H1 (cell line): ENCODE results near the gene PLCB2. TPM values are rescaled to one million over a fixed set of nuclear protein-coding genes. Genes with fewer than 3 reads are reported as not detected.

Experiments used
- CTCF ChIA-PET: fragments of 300-600 bp; sonication (Branson Sonifier 250); formaldehyde crosslinking; loops from one replicate; lab custom pipeline; 2021; ENCODE audit not compliant: partially characterized antibody; lab: Charles Lee
- POLR2A ChIA-PET: fragments of 300-600 bp; sonication (Branson Sonifier 250); formaldehyde crosslinking; loops from one replicate; lab custom pipeline; 2021; ENCODE audit warnings: inconsistent platforms; ENCODE audit not compliant: partially characterized antibody; lab: Charles Lee
- DNase-seq, 2 experiments: peaks; one replicate each; pipeline versions ENCODE4 v3.0.0 to v3.0.0-alpha.2; 2010 to 2022; ENCODE audit warnings: low spot score in 2 of 2, low read depth in 1 of 2, mixed read lengths in 1 of 2
- FAIRE-seq: peaks from 2 replicates; lab custom pipeline; 2011; peaks lifted over from hg19 to GRCh38; lab: Jason Lieb, UNC
- H2AFZ ChIP-seq: 2 replicates; pipeline ENCODE4 v1.8.1; 2012; ENCODE audit warnings: low read length, inconsistent platforms
- H2AK5ac ChIP-seq: 2 replicates; pipeline ENCODE4 v1.6.1; 2013; ENCODE audit warnings: low read depth, low read length
- H2BK120ac ChIP-seq: replicated peaks from 2 replicates; pipeline ENCODE3; 2013; ENCODE audit warnings: low read depth, low read length, inconsistent platforms
- H2BK12ac ChIP-seq: 2 replicates; pipeline ENCODE4 v1.6.1; 2013; ENCODE audit warnings: low read depth, low read length
- H2BK15ac ChIP-seq: 2 replicates; pipeline ENCODE4 v1.6.1; 2013; ENCODE audit warnings: low read length
- H2BK20ac ChIP-seq: 2 replicates; pipeline ENCODE4 v1.6.1; 2013; ENCODE audit warnings: low read length
- H2BK5ac ChIP-seq: 2 replicates; pipeline ENCODE4 v1.6.1; 2013; ENCODE audit warnings: low read depth, low read length
- H3K14ac ChIP-seq: 2 replicates; pipeline ENCODE4 v1.6.1; 2013; ENCODE audit warnings: inconsistent platforms; ENCODE audit not compliant: insufficient read length
- H3K18ac ChIP-seq: 2 replicates; pipeline ENCODE4 v1.6.1; 2013; ENCODE audit warnings: low read length; ENCODE audit errors: extremely low read depth
- H3K23ac ChIP-seq: 2 replicates; pipeline ENCODE4 v1.6.1; 2013; ENCODE audit warnings: inconsistent platforms; ENCODE audit not compliant: insufficient read length
- H3K23me2 ChIP-seq: 2 replicates; pipeline ENCODE4 v1.6.1; 2013; ENCODE audit warnings: low read depth, low read length
- H3K27ac ChIP-seq: 2 replicates; pipeline ENCODE4 v1.6.1; 2011; ENCODE audit warnings: low read depth, low read length, inconsistent platforms
- H3K27me3 ChIP-seq, 4 experiments: replicated peaks in 1 of 4; 1 replicate in 1 of 4; 2 replicates in 3 of 4; pipeline versions ENCODE4 v1.6.1 to v1.8.1; 2011 to 2013; ENCODE audit warnings: low read length in 3 of 4, mild to moderate bottlenecking in 3 of 4, inconsistent platforms in 2 of 4, mixed read lengths in 2 of 4, moderate library complexity in 1 of 4; ENCODE audit not compliant: control insufficient read depth in 3 of 4, insufficient read depth in 3 of 4; ENCODE audit errors: extremely low read depth in 1 of 4
- H3K36me3 ChIP-seq, 4 experiments: 2 replicates each; pipeline versions ENCODE4 v1.6.1 to v1.8.1; 2011 to 2013; ENCODE audit warnings: mild to moderate bottlenecking in 4 of 4, low read length in 3 of 4, moderate library complexity in 2 of 4, control low read depth in 1 of 4, inconsistent platforms in 1 of 4; ENCODE audit not compliant: insufficient read depth in 4 of 4, control insufficient read depth in 2 of 4
- H3K4ac ChIP-seq: replicated peaks from 2 replicates; pipeline ENCODE3; 2013; ENCODE audit warnings: low read length, low read depth, mixed read lengths, inconsistent platforms; ENCODE audit not compliant: insufficient read length
- H3K4me1 ChIP-seq, 4 experiments: replicated peaks in 1 of 4; 1 replicate in 1 of 4; 2 replicates in 3 of 4; pipeline versions ENCODE4 v1.6.1 to v1.8.1; 2011 to 2013; ENCODE audit warnings: low read length in 3 of 4, inconsistent platforms in 2 of 4, mixed read lengths in 1 of 4; ENCODE audit not compliant: insufficient read depth in 4 of 4, control insufficient read depth in 3 of 4
- H3K4me2 ChIP-seq, 2 experiments: 2 replicates each; pipeline versions ENCODE4 v1.6.1 to v1.8.1; 2011 to 2013; ENCODE audit warnings: low read depth in 2 of 2, low read length in 2 of 2, control low read depth in 1 of 2, inconsistent platforms in 1 of 2, mild to moderate bottlenecking in 1 of 2; ENCODE audit not compliant: insufficient read depth in 1 of 2
- H3K4me3 ChIP-seq, 4 experiments: fragments of 200-600, 300-600 bp in 1 of 4; sonication (generic), shearing (Covaris generic), sonication (Bioruptor Twin) in 1 of 4; 2 replicates each; pipeline versions ENCODE4 v1.5.1 to v1.8.1; 2011 to 2016; ENCODE audit warnings: low read length in 4 of 4, low read depth in 3 of 4, control low read depth in 2 of 4, inconsistent platforms in 2 of 4, mild to moderate bottlenecking in 2 of 4, mixed read lengths in 1 of 4, moderate library complexity in 1 of 4; ENCODE audit not compliant: insufficient read depth in 2 of 4; ENCODE audit errors: extremely low read depth in 1 of 4
- H3K56ac ChIP-seq: replicated peaks from 2 replicates; pipeline ENCODE3; 2013; ENCODE audit warnings: low read depth, mild to moderate bottlenecking, mixed read lengths, low read length, inconsistent platforms; ENCODE audit not compliant: insufficient read length
- H3K79me1 ChIP-seq: 2 replicates; pipeline ENCODE4 v1.6.1; 2013; ENCODE audit warnings: low read depth, low read length, control low read depth
- H3K79me2 ChIP-seq, 2 experiments: 2 replicates each; pipeline versions ENCODE4 v1.6.1 to v1.8.1; 2012 to 2013; ENCODE audit warnings: low read length in 2 of 2, mild to moderate bottlenecking in 2 of 2, inconsistent platforms in 1 of 2; ENCODE audit not compliant: insufficient read depth in 2 of 2, control insufficient read depth in 1 of 2
- H3K9ac ChIP-seq, 4 experiments: replicated peaks in 1 of 4; 1 replicate in 1 of 4; 2 replicates in 3 of 4; pipeline versions ENCODE4 v1.6.1 to v1.8.1; 2011 to 2013; ENCODE audit warnings: low read depth in 3 of 4, low read length in 3 of 4, control low read depth in 2 of 4, mild to moderate bottlenecking in 2 of 4, moderate library complexity in 2 of 4, inconsistent platforms in 1 of 4; ENCODE audit errors: extremely low read depth in 1 of 4
- H3K9me3 ChIP-seq, 2 experiments: 2 replicates each; pipeline versions ENCODE4 v1.6.1 to v1.8.1; 2012 to 2013; ENCODE audit warnings: mild to moderate bottlenecking in 2 of 2, moderate library complexity in 2 of 2, control low read depth in 1 of 2, inconsistent platforms in 1 of 2, low read depth in 1 of 2, low read length in 1 of 2, mixed read lengths in 1 of 2; ENCODE audit not compliant: insufficient read depth in 2 of 2
- H4K20me1 ChIP-seq, 2 experiments: replicated peaks in 1 of 2; 2 replicates each; pipeline versions ENCODE3 to v1.8.1; 2011 to 2013; ENCODE audit warnings: inconsistent platforms in 2 of 2, low read length in 2 of 2, mild to moderate bottlenecking in 1 of 2; ENCODE audit not compliant: insufficient read depth in 2 of 2, control insufficient read depth in 1 of 2
- H4K5ac ChIP-seq: 2 replicates; pipeline ENCODE4 v1.6.1; 2013; ENCODE audit warnings: low read length, low read depth, mixed read lengths, inconsistent platforms; ENCODE audit not compliant: insufficient read length
- H4K8ac ChIP-seq: 2 replicates; pipeline ENCODE4 v1.8.0; 2013; ENCODE audit warnings: mild to moderate bottlenecking, moderate library complexity, low read length, inconsistent platforms; ENCODE audit not compliant: insufficient read depth; ENCODE audit errors: extremely low read depth
- H4K91ac ChIP-seq: replicated peaks from 2 replicates; pipeline ENCODE3; 2013; ENCODE audit warnings: low read length, mixed read lengths, inconsistent platforms; ENCODE audit not compliant: insufficient read length
- CTBP2 ChIP-seq: IDR thresholded peaks from 2 replicates; pipeline ENCODE4 v1.7.0; 2011; ENCODE audit warnings: borderline replicate concordance, mild to moderate bottlenecking, moderate library complexity, mixed read lengths, low read length; ENCODE audit not compliant: insufficient read depth, insufficient read length
- GABPA ChIP-seq: IDR thresholded peaks from 2 replicates; pipeline ENCODE4 v1.6.1; 2011; ENCODE audit warnings: mild to moderate bottlenecking, low read length, moderate library complexity, borderline replicate concordance; ENCODE audit not compliant: insufficient read depth
- JUN ChIP-seq: IDR thresholded peaks from 2 replicates; pipeline ENCODE4 v1.6.1; 2011; ENCODE audit warnings: low read depth, mild to moderate bottlenecking, improper control_type of control experiment, low read length
- KDM4A ChIP-seq: IDR thresholded peaks from one replicate; pipeline ENCODE4 v1.7.1; 2012; ENCODE audit warnings: low read depth, mild to moderate bottlenecking, moderate library complexity, low read length, inconsistent platforms; ENCODE audit not compliant: severe bottlenecking
- PHF8 ChIP-seq: fragments of 200-600 bp; sonication (generic); conservative IDR thresholded peaks from 2 replicates; pipeline ENCODE4 v1.7.1; 2012; ENCODE audit warnings: low read depth, mild to moderate bottlenecking, inconsistent platforms, low read length, moderate library complexity
- RFX5 ChIP-seq: IDR thresholded peaks from 2 replicates; pipeline ENCODE4 v1.6.1; 2011; ENCODE audit warnings: low read depth, low read length, improper control_type of control experiment, borderline replicate concordance
- RXRA ChIP-seq: IDR thresholded peaks from 2 replicates; pipeline ENCODE4 v1.6.1; 2011; ENCODE audit warnings: low read depth, mild to moderate bottlenecking, low read length, moderate library complexity; ENCODE audit not compliant: insufficient read depth
- SP1 ChIP-seq: IDR thresholded peaks from 2 replicates; pipeline ENCODE4 v1.6.1; 2011; ENCODE audit warnings: low read depth, low read length
- SP4 ChIP-seq: IDR thresholded peaks from 2 replicates; pipeline ENCODE4 v1.6.1; 2012; ENCODE audit warnings: low read length, inconsistent platforms
- TAF1 ChIP-seq: IDR thresholded peaks from 2 replicates; pipeline ENCODE4 v1.6.1; 2011; ENCODE audit warnings: mild to moderate bottlenecking, low read depth, low read length
- TBP ChIP-seq: IDR thresholded peaks from 2 replicates; pipeline ENCODE4 v1.6.1; 2011; ENCODE audit warnings: low read depth, low read length, improper control_type of control experiment
- YY1 ChIP-seq: IDR thresholded peaks from 2 replicates; pipeline ENCODE4 v1.6.1; 2011; ENCODE audit warnings: low read depth, mild to moderate bottlenecking, low read length
- WGBS, 2 experiments: shearing (Covaris generic) in 1 of 2; methylation state at CpG; one replicate each; pipeline versions ENCODE4 v1.1.6 to v1.1.7; 2013 to 2015; ENCODE audit warnings: low lambda C conversion rate in 2 of 2, mixed read lengths in 2 of 2, inconsistent platforms in 1 of 2, low coverage in 1 of 2, missing lambda C conversion rate in 1 of 2; ENCODE audit not compliant: insufficient replicate concordance in 2 of 2, insufficient coverage in 1 of 2, insufficient read length in 1 of 2; ENCODE audit errors: extremely low coverage in 1 of 2, missing lambda C conversion rate in 1 of 2; 5-methylcytosine and 5-hydroxymethylcytosine counted together
- polyA plus RNA-seq, 7 experiments: library from polyadenylated mRNA; depleted of rRNA in 3 of 7; stranded (reverse) in 5 of 7; unstranded in 2 of 7; fragments of >200 nt in 5 of 7; fragments of 200-250 nt in 2 of 7; gene quantifications; 1 replicate in 5 of 7; 2 replicates in 1 of 7; 4 replicates in 1 of 7; pipeline versions ENCODE4 v1.2.1 to v1.2.3, GENCODE V29; 2011 to 2013; ENCODE audit warnings: missing spikeins in 2 of 7, mixed read lengths in 2 of 7
- total RNA-seq: library from RNA; stranded (reverse); fragmentation: NEBNext Ultra II Directional; extraction: Animal tissue kit (Norgen Biotek cat#: 25700); gene quantifications from 2 replicates; pipeline ENCODE4 v1.2.1, GENCODE V29; 2021
- TF ChIP-seq, protein P1 (sequence below): IDR thresholded peaks from 2 replicates; pipeline ENCODE4 v1.6.1; 2012; ENCODE audit warnings: inconsistent platforms

Gene PLCB2
- total and polyA plus RNA-seq, 2 of the 8 experiments (the other 6 are each of a cell fraction or from before 2014, with no cell fraction given): 7.2 to 8.4 TPM

DNA sequence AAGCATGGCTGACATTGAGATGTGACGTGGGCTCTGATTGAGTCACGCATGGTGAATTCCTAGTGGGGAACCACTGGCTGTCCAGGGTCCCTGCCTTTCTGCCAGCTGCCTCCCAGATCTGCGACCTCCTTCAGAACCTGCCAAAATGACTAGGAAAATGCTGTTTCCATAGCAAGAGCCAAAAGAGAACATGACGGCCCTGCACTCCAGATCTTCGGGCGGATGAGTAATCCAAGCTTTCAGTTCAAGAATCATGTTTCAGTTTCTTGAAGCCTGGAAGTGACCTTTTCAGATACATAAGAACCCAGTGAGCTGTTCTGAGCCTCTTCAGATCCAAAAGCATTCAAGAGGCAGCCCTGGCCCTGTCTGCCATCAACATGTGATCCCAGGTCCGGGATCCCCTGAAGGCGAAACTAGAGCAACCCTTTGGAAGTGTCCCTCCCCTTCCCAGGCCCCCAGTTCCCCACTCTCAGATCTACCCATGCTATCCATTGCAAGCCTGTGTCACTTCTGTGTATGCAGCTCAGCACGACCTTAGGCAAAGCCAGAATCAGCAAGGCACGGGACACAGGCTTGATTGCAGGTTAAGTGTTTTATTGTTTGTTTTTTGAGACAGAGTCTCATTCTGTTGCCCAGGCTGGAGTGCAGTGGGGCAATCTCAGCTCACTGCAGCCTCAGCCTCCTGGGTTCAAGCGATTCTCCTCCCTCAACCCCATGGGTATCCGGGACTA, 44.5 kb downstream of the PLCB2 start:
- 0 out of 2 replicates have a peak overlapping the region, but pooled peaks have one; percentile 46 for H2BK15ac ChIP-seq
- no peak overlapping the region for H2BK20ac ChIP-seq
- H3K18ac ChIP-seq: no peak overlapping the region
- no peak for DNase-seq
- H3K4me2 ChIP-seq: no peak overlapping the region
- no peaks in the 10 kb centered on the region for H3K23me2 ChIP-seq
- no peak overlapping the region for H2BK5ac ChIP-seq
- no peaks in the 10 kb centered on the region for H3K9me3 ChIP-seq
- H3K56ac ChIP-seq: no peak overlapping the region
- H3K14ac ChIP-seq: no peak overlapping the region
- no peak overlapping the region for H2AK5ac ChIP-seq
- H3K4ac ChIP-seq: no peak overlapping the region
- H2BK120ac ChIP-seq: no peak overlapping the region
- no peaks in the 10 kb centered on the region for H3K79me2 ChIP-seq
- H3K4me3 ChIP-seq: no peak overlapping the region
- H3K9ac ChIP-seq: no peak overlapping the region
- no peaks in the 10 kb centered on the region for H4K20me1 ChIP-seq
- CTCF ChIA-PET: interaction anchor here (0.7 to 46.3 kb wide), 8 partner anchors 4 to 75 kb away, joined by 3 to 1340 read pairs (median 8); partner anchors contain the start of genes ANKRD63, PAK6 and PLCB2
- 93% methylated on average over 12 of the region's 12 CpGs; no CpG with 5 or more reads in 1 of the 2 experiments for WGBS, 2 experiments
- H4K5ac ChIP-seq: no peak overlapping the region
- FAIRE-seq: no peak
- POLR2A ChIA-PET: interaction anchor here (1.0 to 2.9 kb wide), 4 partner anchors 10 to 34 kb away, joined by 3 to 13 read pairs (median 4); partner anchors contain the start of gene PAK6
- H3K4me1 ChIP-seq: peaks cover 0 to 14% (median 7%) of the 10 kb centered on the region in 4 experiments; a peak in 6 of 7 replicates
- no peak overlapping the region for H3K27ac ChIP-seq
- no peak overlapping the region for H2AFZ ChIP-seq
- peaks cover 0 to 6% (median 0%) of the 10 kb centered on the region in 4 experiments; a peak in 1 of 8 replicates for H3K36me3 ChIP-seq
- H4K91ac ChIP-seq: no peak overlapping the region
- no peak overlapping the region for H4K8ac ChIP-seq
- H2BK12ac ChIP-seq: no peak overlapping the region
- H3K23ac ChIP-seq: no peak overlapping the region
- H3K79me1 ChIP-seq: no peaks in the 10 kb centered on the region
- no peaks in the 10 kb centered on the region for H3K27me3 ChIP-seq
- TF ChIP-seq KDM4A: no peak
- no peak for TF ChIP-seq JUN
- TF ChIP-seq TAF1: no peak
- TF ChIP-seq GABPA: no peak
- TF ChIP-seq, protein P1, sequence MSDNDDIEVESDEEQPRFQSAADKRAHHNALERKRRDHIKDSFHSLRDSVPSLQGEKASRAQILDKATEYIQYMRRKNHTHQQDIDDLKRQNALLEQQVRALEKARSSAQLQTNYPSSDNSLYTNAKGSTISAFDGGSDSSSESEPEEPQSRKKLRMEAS: no peak
- TF ChIP-seq RFX5: no peak
- no peak for TF ChIP-seq TBP
- TF ChIP-seq CTBP2: no peak
- TF ChIP-seq RXRA: no peak
- no peak for TF ChIP-seq SP4
- no peak for TF ChIP-seq PHF8
- TF ChIP-seq SP1: no peak
- TF ChIP-seq YY1: no peak
